GM18498 (cell line): ENCODE results near the gene GLB1L2.

Source experiments
- ATAC-seq: cut with Tn5 transposase; IDR thresholded peaks from one replicate; pipeline ENCODE4 v1.9.1; 2021; ENCODE audit warnings: mild to moderate bottlenecking, moderate library complexity; ENCODE audit not compliant: unreplicated experiment

Gene GLB1L2

GRCh38 chr11:134365011-134365925 lies 33.5 kb downstream of the GLB1L2 start:
- no peak for ATAC-seq

GRCh38 chr11:134366254-134366653 lies 34.5 kb downstream of the GLB1L2 start:
- ATAC-seq = no peak

GRCh38 chr11:134367781-134368180 lies 36.0 kb downstream of the GLB1L2 start:
- ATAC-seq = no peak

- no peak for ATAC-seq
Measured at GRCh38 chr11:134369656-134370525, 38.1 kb downstream of the GLB1L2 start.

- no peak for ATAC-seq
Measured at GRCh38 chr11:134370526-134371435, 39.0 kb downstream of the GLB1L2 start.

- no peak for ATAC-seq
Measured at GRCh38 chr11:134371436-134372185, 39.8 kb downstream of the GLB1L2 start.

GRCh38 chr11:134372536-134372935 lies 40.7 kb downstream of the GLB1L2 start:
- ATAC-seq = no peak

GRCh38 chr11:134372961-134373360 lies 41.2 kb downstream of the GLB1L2 start:
- ATAC-seq = no peak

GRCh38 chr11:134373591-134374052 lies 41.8 kb downstream of the GLB1L2 start:
- ATAC-seq = no peak

- no peak for ATAC-seq
Measured at GRCh38 chr11:134374171-134374570, 42.4 kb downstream of the GLB1L2 start.

GRCh38 chr11:134374891-134375550 lies 43.2 kb downstream of the GLB1L2 start:
- no peak for ATAC-seq

GRCh38 chr11:134376150-134376921 lies 44.5 kb downstream of the GLB1L2 start:
- no peak for ATAC-seq

- no peak for ATAC-seq
Measured at GRCh38 chr11:134377876-134378275, 46.1 kb downstream of the GLB1L2 start.

GRCh38 chr11:134379241-134379640 lies 47.5 kb downstream of the GLB1L2 start:
- no peak for ATAC-seq

GRCh38 chr11:134380229-134380628 lies 48.4 kb downstream of the GLB1L2 start:
- no peak for ATAC-seq

GRCh38 chr11:134380785-134381184 lies 49.0 kb downstream of the GLB1L2 start:
- no peak for ATAC-seq

GRCh38 chr11:134382257-134382656 lies 50.5 kb downstream of the GLB1L2 start:
- no peak for ATAC-seq

- no peak for ATAC-seq
Measured at GRCh38 chr11:134382830-134383229, 51.0 kb downstream of the GLB1L2 start.
